ENCODE data around the gene PAQR8.

Gene PAQR8

GRCh38 chr6:52347818-52348217, 14.1 kb upstream of the PAQR8 start:
- no peak for DNase-seq (ENCODE audit: low read depth in 2 of 2)

GRCh38 chr6:52351879-52352238, 10.1 kb upstream of the PAQR8 start:
- DNase-seq (ENCODE audit: low read depth in 2 of 2), result no peak

- no peak for DNase-seq (ENCODE audit: low read depth in 2 of 2)
These were observed 9.5 kb upstream of the PAQR8 start for GRCh38 chr6:52352239-52353018.

GRCh38 chr6:52356017-52356416, 5.9 kb upstream of the PAQR8 start:
- DNase-seq (ENCODE audit: low read depth in 2 of 2), result no peak

- no peak for DNase-seq (ENCODE audit: low read depth in 2 of 2)
These were observed 2.5 kb upstream of the PAQR8 start for GRCh38 chr6:52359403-52359802.

GRCh38 chr6:52360028-52360427, 1.9 kb upstream of the PAQR8 start:
- DNase-seq (ENCODE audit: low read depth in 2 of 2), result no peak

GRCh38 chr6:52360601-52361413, 1.1 kb upstream of the PAQR8 start:
- no peak for DNase-seq (ENCODE audit: low read depth in 2 of 2)

- DNase-seq (ENCODE audit: low read depth in 2 of 2), result no peak
These were observed 472 bp upstream of the PAQR8 start for GRCh38 chr6:52361414-52361944.

GRCh38 chr6:52362443-52363227, 684 bp downstream of the PAQR8 start:
- peak in 1 of 2 donors; percentile 5 for DNase-seq (ENCODE audit: low read depth in 2 of 2)

GRCh38 chr6:52363228-52363867, 1.4 kb downstream of the PAQR8 start:
- no peak for DNase-seq (ENCODE audit: low read depth in 2 of 2)

- no peak for DNase-seq (ENCODE audit: low read depth in 2 of 2)
These were observed 2.7 kb downstream of the PAQR8 start for GRCh38 chr6:52364480-52365166.

- DNase-seq (ENCODE audit: low read depth in 2 of 2), result no peak
These were observed 3.4 kb downstream of the PAQR8 start for GRCh38 chr6:52365317-52365716.

GRCh38 chr6:52365866-52366540, 4.1 kb downstream of the PAQR8 start:
- no peak for DNase-seq (ENCODE audit: low read depth in 2 of 2)

- no peak for DNase-seq (ENCODE audit: low read depth in 2 of 2)
These were observed 6.1 kb downstream of the PAQR8 start for GRCh38 chr6:52368002-52368401.

GRCh38 chr6:52369234-52369633, 7.3 kb downstream of the PAQR8 start:
- DNase-seq (ENCODE audit: low read depth in 2 of 2), result no peak

- no peak for DNase-seq (ENCODE audit: low read depth in 2 of 2)
These were observed 9.8 kb downstream of the PAQR8 start for GRCh38 chr6:52371656-52372191.

- DNase-seq (ENCODE audit: low read depth in 2 of 2), result no peak
These were observed 11.3 kb downstream of the PAQR8 start for GRCh38 chr6:52373151-52373690.

- DNase-seq (ENCODE audit: low read depth in 2 of 2), result no peak
These were observed 12.3 kb downstream of the PAQR8 start for GRCh38 chr6:52374247-52374646.

GRCh38 chr6:52375780-52376556, 14.0 kb downstream of the PAQR8 start:
- no peak for DNase-seq (ENCODE audit: low read depth in 2 of 2)

All from stimulated activated CD8-positive, alpha-beta memory T cell treated with anti-CD3 and anti-CD28 coated beads, Interleukin-7, amount 100 ng/mL, for 1 hour (primary cell).